Measurements from ENCODE around the gene PRKCZ. TPM values are rescaled to one million over a fixed set of nuclear protein-coding genes. Genes with fewer than 3 reads are reported as not detected.
"Not testable (repeated sequence)": the region's sequence is repeated elsewhere in the genome, so short reads cannot be mapped to it uniquely, and the experiment has no call there.

Gene PRKCZ
- total RNA-seq, 1 donor from 2014 or later: 13.9 TPM

DNA sequence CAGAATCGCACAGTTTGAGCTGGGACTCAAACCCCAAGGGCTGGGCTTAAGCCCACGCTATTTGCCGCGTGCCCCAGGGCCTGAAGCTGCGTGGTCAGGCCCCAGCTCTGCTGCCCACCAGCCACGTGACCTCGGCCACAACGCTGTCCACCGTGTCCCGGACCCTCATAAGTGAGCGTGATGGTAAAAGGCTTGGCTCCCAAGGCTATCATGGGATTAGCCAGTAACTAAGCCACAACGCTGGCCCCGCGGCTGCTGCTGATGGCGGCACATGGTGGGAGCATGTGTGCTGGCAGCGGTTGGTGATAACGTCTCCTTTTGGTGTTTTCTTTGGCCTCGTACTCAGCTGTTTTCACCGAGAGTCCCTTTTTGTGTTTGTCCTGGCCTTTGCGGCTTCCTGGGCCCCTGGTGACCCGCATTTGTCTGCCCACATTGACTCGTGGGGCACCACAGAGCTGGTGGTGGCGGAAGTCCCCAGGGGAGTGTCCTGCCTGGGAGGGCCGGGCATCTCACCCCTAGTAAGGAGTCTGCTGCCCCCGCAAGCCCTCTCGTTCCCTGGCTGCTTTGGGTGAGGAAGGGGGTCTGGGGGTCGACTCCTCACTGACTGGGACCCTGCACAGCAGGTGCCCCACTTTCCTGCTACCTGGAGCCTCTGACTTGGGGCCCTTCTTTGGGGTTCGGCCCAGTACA, 29.3 kb downstream of the PRKCZ start:
- intact Hi-C loops (cut with DNase I): no loop called here
- DNase-seq (ENCODE audit: low spot score): no peak

DNA sequence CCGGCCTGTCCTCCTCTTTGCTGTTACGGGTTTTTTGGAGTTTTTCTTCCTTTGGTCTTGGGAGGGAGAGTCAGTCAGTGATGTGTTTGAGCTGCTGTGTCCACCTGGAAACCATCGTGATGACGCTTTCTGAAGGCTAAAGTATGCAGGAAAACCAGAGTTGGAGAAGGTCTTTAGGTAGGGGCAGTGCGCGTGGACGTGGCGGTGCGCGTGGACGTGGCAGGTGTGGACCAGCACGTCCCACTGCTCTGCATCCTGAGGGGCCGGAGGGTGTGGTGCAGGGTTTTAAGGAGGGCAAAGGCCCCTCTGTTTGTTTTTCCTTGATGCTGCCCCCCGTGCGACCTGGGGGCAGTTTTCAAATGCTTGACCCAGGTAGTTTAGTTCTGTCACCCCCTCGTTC, 29.9 kb downstream of the PRKCZ start:
- intact Hi-C loops (cut with DNase I): no loop called here
- DNase-seq (ENCODE audit: low spot score): no peak

GRCh38 chr1:2080884-2081283, 30.7 kb downstream of the PRKCZ start:
- intact Hi-C loops (cut with DNase I): no loop called here
- DNase-seq (ENCODE audit: low spot score): no peak

- DNase-seq (ENCODE audit: low spot score): no peak
- intact Hi-C loops (cut with DNase I): no loop called here
Observed at GRCh38 chr1:2081326-2081885, 31.2 kb downstream of the PRKCZ start.

DNA sequence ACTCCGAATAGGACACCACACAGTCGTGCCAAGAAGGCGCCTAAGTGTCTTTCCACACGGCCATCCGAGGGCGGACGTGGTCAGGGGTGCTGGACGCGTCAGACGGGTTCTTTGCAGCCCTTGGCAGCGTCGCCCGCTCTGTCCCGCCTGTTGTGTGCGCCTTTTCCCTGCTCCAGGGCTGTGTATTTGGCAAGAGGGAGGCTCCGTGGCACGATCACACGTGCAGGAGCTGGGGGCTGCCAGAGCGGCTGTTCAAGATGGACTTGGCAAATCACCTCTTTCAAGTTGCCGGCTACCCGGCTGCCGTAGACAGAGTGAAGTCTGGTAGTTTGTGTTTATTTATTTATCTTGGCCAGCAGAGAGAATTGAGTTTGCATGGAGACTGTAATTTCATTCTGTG, 31.9 kb downstream of the PRKCZ start:
- intact Hi-C loops (cut with DNase I): no loop called here
- DNase-seq (ENCODE audit: low spot score): no peak

DNA sequence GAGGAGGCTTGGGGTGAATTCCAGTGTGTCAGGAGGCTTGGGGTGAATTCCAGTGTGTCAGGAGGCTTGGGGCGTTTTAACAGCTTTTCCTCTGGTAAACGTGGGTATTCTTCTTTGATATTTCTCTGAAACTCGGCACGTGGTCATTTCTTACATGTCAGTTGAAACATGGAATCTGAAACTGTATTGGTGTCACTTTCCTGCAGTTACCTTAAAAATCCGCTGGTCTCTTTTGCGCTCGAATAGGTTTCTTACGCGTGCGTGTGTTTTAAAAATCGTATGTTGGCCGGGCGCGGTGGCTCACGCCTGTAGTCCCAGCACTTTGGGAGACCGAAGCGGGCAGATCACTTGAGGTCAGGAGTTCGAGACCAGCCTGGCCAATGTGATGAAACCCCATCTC, 33.5 kb downstream of the PRKCZ start:
- DNase-seq (ENCODE audit: low spot score): no peak
- intact Hi-C loops (cut with DNase I): no loop called here

DNA sequence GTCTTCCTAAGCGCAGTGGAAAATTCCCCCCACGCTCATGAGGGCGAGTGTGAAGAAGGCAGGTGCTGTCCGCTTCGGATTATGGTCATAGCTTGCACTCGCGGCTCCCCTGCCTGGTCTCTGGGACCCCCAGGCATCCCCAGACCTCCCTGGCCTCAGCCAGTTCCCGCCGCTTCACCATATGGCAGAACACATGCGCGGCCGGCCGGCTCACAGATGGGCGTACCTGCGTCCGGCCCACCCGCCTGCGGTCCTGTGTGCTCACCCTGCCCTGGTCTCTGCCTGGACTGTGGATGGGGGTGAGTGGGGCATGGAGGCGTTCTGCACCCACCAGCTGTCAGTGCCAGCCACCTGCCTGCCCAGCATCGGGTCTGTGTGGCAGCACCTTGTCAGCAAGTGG, 34.1 kb downstream of the PRKCZ start:
- no peak for DNase-seq (ENCODE audit: low spot score)

GRCh38 chr1:2085080-2085479, 34.9 kb downstream of the PRKCZ start:
- intact Hi-C loops (cut with DNase I): no loop called here

More for the DNA sequence above, 34.1 kb downstream of the PRKCZ start:
- intact Hi-C loops (cut with DNase I): no loop called here

GRCh38 chr1:2086446-2087078, 36.4 kb downstream of the PRKCZ start:
- intact Hi-C loops (cut with DNase I): no loop called here

More at GRCh38 chr1:2085080-2085479, 34.9 kb downstream of the PRKCZ start:
- DNase-seq (ENCODE audit: low spot score): no peak

DNA sequence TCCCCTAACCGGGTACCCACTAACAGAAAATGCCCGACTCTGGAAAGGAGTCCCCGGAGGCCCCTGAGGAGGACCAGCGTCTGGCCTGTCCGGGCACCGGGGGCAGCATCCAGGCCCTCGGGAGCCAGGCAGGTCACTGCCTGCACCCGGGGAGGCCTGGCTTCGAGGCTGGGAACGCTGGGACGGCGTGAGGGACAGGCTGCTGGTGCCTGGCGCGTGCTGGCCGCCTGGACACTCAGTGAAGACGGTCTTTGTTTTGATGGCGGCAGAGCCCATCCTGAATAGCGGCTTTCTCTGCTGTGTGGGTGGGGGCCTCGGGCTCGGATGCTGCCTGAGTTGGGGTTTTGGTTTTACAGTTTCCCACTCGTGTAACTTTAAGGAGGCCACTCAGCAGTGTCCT, 37.6 kb downstream of the PRKCZ start:
- intact Hi-C loops (cut with DNase I): no loop called here
- no peak for DNase-seq (ENCODE audit: low spot score)

More at GRCh38 chr1:2086446-2087078, 36.4 kb downstream of the PRKCZ start:
- DNase-seq (ENCODE audit: low spot score): no peak

DNA sequence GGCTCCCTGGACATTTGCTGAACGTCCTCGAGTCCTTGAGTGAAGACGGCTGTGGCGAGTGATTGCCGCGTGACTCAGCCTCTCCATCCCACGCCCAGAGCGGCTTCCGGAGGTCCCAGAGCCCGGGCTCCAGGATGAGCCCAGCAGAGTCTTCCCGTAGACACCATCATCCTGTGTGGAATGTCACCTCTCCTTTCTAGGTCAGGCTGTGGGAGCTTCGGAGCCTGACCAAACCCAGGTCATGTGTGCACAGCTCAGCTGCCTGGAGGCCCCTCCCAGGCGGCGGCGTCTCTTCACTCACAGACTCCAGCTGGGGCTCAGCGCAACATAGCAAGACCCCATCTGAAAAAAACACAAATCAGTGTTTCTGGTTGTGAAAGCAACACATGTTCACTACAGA, 38.2 kb downstream of the PRKCZ start:
- no peak for DNase-seq (ENCODE audit: low spot score)
- intact Hi-C loops (cut with DNase I): no loop called here

DNA sequence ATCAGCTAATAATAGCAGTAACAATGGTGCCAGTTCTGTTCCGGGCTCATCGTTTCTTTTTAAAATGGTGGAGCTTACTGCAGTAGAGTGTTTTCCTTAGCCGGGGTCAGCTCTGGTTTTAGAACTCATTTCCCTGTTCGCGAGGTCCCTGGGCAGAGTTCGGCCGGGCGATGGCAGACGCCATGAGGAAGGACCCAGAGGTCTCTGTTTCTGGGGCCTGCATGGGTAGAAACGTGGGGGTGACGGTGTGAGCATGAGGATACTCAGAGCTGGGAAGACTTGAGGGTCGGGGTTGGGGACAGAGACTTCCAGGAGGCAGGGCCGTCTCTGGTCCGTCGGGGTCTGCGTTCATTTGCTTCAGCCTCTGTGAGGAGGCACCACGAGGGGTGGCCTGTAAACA, 38.8 kb downstream of the PRKCZ start:
- DNase-seq (ENCODE audit: low spot score): no peak
- intact Hi-C loops (cut with DNase I): no loop called here

DNA sequence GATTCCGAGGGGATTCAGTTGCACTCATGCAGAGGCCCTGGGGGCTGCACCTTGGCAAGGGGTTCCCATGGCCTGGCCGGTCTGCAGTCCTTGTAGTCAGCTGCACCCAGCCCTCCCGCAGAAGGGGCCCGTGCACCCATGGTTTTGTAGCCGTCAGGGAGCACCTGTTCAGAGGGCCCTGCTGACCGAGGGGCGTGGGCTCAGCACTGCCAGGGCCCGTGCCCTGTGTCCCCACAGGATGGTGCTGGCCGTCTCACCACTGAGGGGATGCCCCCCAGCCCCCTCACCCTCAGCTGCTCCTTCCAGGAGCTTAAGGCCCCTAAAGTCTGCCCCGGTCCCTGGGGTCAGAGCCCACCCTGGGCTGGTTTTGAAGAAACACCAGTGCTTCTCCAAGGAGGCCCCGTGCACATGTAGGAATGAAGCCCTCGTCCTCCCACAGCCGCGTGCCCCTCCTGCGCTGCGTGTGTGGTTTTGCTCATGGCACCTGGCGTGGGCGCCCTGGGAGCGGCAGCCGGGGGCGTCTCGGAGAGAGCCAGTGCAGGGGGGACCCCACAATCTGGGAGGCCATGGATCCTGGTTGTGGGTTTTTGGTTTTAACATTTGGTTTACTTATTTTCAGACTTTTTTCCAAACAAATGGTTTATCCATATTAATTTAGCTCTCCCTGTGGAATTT, 40.1 kb downstream of the PRKCZ start:
- intact Hi-C loops (cut with DNase I): no loop called here
- DNase-seq (ENCODE audit: low spot score): no peak

DNA sequence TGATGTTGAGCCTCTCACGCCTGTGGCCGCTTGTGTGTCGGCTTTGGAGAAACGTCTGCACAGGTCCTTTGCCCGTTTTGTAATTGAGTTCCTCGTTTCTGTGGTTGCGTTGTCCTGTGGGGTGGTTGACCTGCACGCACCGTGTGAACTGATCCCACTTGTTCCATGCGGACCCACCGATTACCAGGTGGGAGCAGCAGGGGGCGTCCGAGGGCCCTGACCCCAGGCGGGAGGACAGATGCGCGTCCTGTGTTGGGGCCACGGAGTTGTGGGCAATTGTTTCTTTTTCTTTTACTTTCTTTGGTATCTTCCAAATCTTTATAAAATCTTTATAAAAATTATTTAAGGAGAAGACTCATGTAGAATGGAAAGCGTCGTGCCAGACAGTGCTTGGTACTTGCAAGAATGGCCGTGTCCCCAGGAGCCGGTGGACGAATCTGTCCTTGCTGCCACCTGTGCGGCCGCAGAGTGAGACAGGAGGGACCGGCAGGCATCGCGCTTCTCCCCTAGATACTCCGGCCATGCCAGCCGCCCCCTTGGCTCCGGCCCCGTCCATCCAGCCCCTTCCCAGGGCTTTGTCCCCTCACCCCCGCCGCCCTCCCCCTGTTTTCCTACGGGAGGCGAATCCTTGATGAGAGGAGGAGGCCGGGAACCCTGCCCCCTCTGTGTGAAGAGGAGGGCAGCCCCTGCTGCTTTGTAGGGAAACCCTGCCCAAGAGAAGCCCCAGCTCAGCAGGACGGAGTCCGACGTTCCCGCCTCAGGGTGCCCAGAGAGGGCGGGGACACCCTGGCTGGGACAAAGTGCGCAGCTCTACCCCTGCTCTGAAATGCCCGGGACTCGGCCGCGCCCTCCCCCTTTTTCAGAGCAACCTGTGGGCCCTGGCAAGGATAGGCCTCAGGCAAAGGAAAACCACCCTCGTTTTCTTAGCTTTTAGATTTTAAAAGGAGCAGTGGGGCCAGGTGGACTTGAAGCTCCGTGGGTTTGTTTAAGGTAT, 41.7 kb downstream of the PRKCZ start:
- no peak for DNase-seq (ENCODE audit: low spot score)
- intact Hi-C loops (cut with DNase I): no loop called here

- DNase-seq (ENCODE audit: low spot score): no peak
- intact Hi-C loops (cut with DNase I): no loop called here
Observed at GRCh38 chr1:2093055-2093454, 42.8 kb downstream of the PRKCZ start.

DNA sequence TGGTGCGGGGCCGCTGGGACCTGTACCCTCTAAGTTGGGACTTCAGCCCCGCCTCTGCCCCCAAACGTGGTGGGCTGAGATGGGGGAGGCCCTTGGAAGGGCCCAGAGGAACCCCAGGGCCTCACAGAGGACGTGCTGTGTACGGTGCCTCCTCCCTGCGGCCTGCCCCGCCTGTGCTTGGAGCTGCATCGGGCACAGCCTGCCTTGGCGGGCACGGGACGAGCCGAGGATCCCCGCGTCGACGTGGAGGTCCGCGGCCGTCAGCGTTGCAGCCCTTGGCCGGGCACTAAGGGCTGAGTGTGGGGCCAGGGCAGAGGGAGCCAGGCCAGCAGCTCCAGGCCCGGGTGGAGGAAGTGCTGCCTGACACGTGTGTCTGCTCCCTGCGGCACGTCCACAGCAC, 43.4 kb downstream of the PRKCZ start:
- intact Hi-C loops (cut with DNase I): no loop called here
- no peak for DNase-seq (ENCODE audit: low spot score)

DNA sequence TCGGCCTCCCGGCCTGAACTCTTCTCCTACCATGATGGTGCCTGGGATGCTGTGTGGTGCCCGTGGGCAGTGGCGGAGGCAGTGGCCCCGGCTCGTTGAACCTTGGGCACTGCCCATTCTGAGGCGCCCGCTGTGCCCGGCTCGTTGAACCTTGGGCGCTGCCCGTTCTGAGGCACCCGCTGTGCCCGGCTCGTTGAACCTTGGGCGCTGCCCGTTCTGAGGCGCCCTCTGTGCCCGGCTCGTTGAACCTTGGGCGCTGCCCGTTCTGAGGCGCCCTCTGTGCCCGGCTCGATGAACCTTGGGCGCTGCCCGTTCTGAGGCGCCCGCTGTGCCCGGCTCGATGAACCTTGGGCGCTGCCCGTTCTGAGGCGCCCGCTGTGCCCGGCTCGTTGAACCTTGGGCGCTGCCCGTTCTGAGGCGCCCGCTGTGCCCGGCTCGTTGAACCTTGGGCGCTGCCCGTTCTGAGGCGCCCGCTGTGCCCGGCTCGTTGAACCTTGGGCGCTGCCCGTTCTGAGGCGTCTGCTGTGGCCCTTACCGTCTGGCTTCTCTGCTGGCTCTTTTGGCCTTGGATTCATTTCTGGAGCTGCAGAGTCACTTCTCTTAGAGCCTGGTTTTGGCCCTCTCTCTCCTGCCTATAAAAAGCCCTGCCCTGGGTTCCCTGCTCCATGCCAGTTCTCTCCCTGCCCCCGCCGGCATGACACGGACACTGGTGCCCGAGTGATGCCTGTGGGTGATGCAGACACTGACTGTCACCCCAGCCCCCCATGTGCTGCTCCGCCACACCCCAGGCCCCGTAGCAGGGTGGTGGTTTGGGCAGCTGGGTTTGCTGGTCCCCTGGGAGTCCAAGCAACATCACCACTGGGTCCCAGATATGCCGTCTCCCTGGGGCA, 44.3 kb downstream of the PRKCZ start:
- intact Hi-C loops (cut with DNase I); DNase-seq (ENCODE audit: low spot score): not testable (repeated sequence)

GRCh38 chr1:2095394-2095793, 45.2 kb downstream of the PRKCZ start:
- intact Hi-C loops (cut with DNase I): no loop called here
- no peak for DNase-seq (ENCODE audit: low spot score)
